Endothelial cell of umbilical vein (primary cell): ENCODE data around the gene LRRC8E. TPM values are rescaled to one million over a fixed set of nuclear protein-coding genes. Genes with fewer than 3 reads are reported as not detected.

Experiments
- BruUV-seq: library from RNA; stranded (reverse); fragments of 400-500 nt; replicated peaks from 2 replicates; lab custom pipeline; 2021; lab: Mats Ljungman, UMichigan
- CTCF ChIA-PET: fragments of 300-600, 350-600 bp; sonication (Branson Sonifier 250); formaldehyde crosslinking; loops from one replicate; lab custom pipeline; 2021; ENCODE audit warnings: antibody characterized with exemption, inconsistent platforms; lab: Charles Lee
- POLR2A ChIA-PET: fragments of 300-600, 350-600 bp; sonication (Branson Sonifier 250); formaldehyde crosslinking; loops from one replicate; lab custom pipeline; 2021; ENCODE audit warnings: antibody characterized with exemption, inconsistent platforms; lab: Charles Lee
- DNase-seq: peaks from one replicate; pipeline ENCODE4 v3.0.0-alpha.2; 2011; ENCODE audit warnings: low read depth, low spot score
- FAIRE-seq: peaks from 2 replicates; lab custom pipeline; 2011; peaks lifted over from hg19 to GRCh38; lab: Jason Lieb, UNC
- H2AFZ ChIP-seq: 2 replicates; pipeline ENCODE4 v1.6.0; 2012; ENCODE audit warnings: low read depth, low read length, control low read depth, inconsistent platforms
- H3K27ac ChIP-seq: 2 replicates; pipeline ENCODE4 v1.5.1; 2011; ENCODE audit warnings: low read depth, mild to moderate bottlenecking, control low read depth, low read length, moderate library complexity; ENCODE audit not compliant: insufficient read depth
- H3K27me3 ChIP-seq, 2 experiments: 2 replicates each; pipeline versions ENCODE4 v1.6.0 to v1.6.1; 2011; ENCODE audit warnings: low read length in 2 of 2, mixed read lengths in 1 of 2; ENCODE audit not compliant: control insufficient read depth in 2 of 2, insufficient read depth in 2 of 2
- H3K36me3 ChIP-seq, 2 experiments: 2 replicates in 1 of 2; 3 replicates in 1 of 2; pipeline ENCODE4 v1.5.1; 2011; ENCODE audit warnings: low read length in 2 of 2, mild to moderate bottlenecking in 1 of 2, moderate library complexity in 1 of 2; ENCODE audit not compliant: control insufficient read depth in 2 of 2, insufficient read depth in 2 of 2; ENCODE audit errors: extremely low read depth in 1 of 2
- H3K4me1 ChIP-seq: 3 replicates; pipeline ENCODE4 v1.5.1; 2011; ENCODE audit warnings: mild to moderate bottlenecking, low read length; ENCODE audit not compliant: control insufficient read depth, insufficient read depth; ENCODE audit errors: extremely low read depth
- H3K4me2 ChIP-seq: 2 replicates; pipeline ENCODE4 v1.6.1; 2011; ENCODE audit warnings: low read length, control low read depth, mixed read lengths; ENCODE audit not compliant: insufficient read depth
- H3K4me3 ChIP-seq, 3 experiments: fragments of 200-600 bp in 1 of 3; sonication (generic), shearing (Covaris generic) in 1 of 3; replicated peaks in 1 of 3; 2 replicates each; pipeline ENCODE4 v1.5.1; 2011 to 2016; ENCODE audit warnings: control low read depth in 3 of 3, low read length in 3 of 3, mild to moderate bottlenecking in 2 of 3, inconsistent platforms in 1 of 3, low read depth in 1 of 3, moderate library complexity in 1 of 3; ENCODE audit not compliant: insufficient read depth in 1 of 3
- H3K79me2 ChIP-seq: 2 replicates; pipeline ENCODE4 v1.6.0; 2012; ENCODE audit warnings: low read length, inconsistent platforms; ENCODE audit not compliant: control insufficient read depth, insufficient read depth
- H3K9ac ChIP-seq: replicated peaks from 2 replicates; pipeline ENCODE3; 2011; ENCODE audit warnings: low read length, control low read depth; ENCODE audit not compliant: insufficient read depth; ENCODE audit errors: extremely low read depth
- H3K9me1 ChIP-seq: replicated peaks from 3 replicates; pipeline ENCODE4 v1.6.0; 2011; ENCODE audit warnings: mild to moderate bottlenecking, low read length; ENCODE audit not compliant: control insufficient read depth, insufficient read depth; ENCODE audit errors: extremely low read depth
- H3K9me3 ChIP-seq: replicated peaks from 2 replicates; pipeline ENCODE4 v1.5.1; 2012; ENCODE audit warnings: low read length, inconsistent platforms; ENCODE audit not compliant: control insufficient read depth, insufficient read depth
- H4K20me1 ChIP-seq: replicated peaks from 2 replicates; pipeline ENCODE3; 2011; ENCODE audit warnings: mild to moderate bottlenecking, low read length; ENCODE audit not compliant: control insufficient read depth, insufficient read depth; ENCODE audit errors: extremely low read depth
- CTCF ChIP-seq, 2 donors: IDR thresholded peaks; 1 replicate in 1 of 2; 2 replicates in 1 of 2; pipeline ENCODE4 v1.5.1; 2011; ENCODE audit warnings: low read length in 2 of 2, mild to moderate bottlenecking in 2 of 2, moderate library complexity in 2 of 2, control low read depth in 1 of 2, inconsistent platforms in 1 of 2, low read depth in 1 of 2; ENCODE audit not compliant: insufficient read depth in 1 of 2; ENCODE audit errors: extremely low read depth in 1 of 2
- EZH2 ChIP-seq: IDR thresholded peaks from 2 replicates; pipeline ENCODE4 v1.6.1; 2012; ENCODE audit warnings: borderline replicate concordance, low read depth, mild to moderate bottlenecking, moderate library complexity, low read length, inconsistent platforms; ENCODE audit not compliant: severe bottlenecking
- FOS ChIP-seq: IDR thresholded peaks from 2 replicates; pipeline ENCODE4 v1.6.1; 2011; ENCODE audit warnings: mild to moderate bottlenecking, low read length, moderate library complexity, borderline replicate concordance; ENCODE audit not compliant: insufficient read depth
- GATA2 ChIP-seq: IDR thresholded peaks from 2 replicates; pipeline ENCODE4 v1.7.0; 2011; ENCODE audit warnings: low read depth, mild to moderate bottlenecking, moderate library complexity, mixed read lengths, low read length; ENCODE audit not compliant: insufficient read length, insufficient read depth
- JUN ChIP-seq: IDR thresholded peaks from 2 replicates; pipeline ENCODE4 v1.6.1; 2011; ENCODE audit warnings: borderline replicate concordance, low read depth; ENCODE audit not compliant: insufficient read length, insufficient read depth
- MAX ChIP-seq: IDR thresholded peaks from 2 replicates; pipeline ENCODE4 v1.6.1; 2011; ENCODE audit not compliant: insufficient read depth, insufficient read length
- MYC ChIP-seq: IDR thresholded peaks from one replicate; pipeline ENCODE4 v1.6.1; 2011; ENCODE audit warnings: mild to moderate bottlenecking, low read depth, low read length
- POLR2A ChIP-seq: IDR thresholded peaks from 2 replicates; pipeline ENCODE4 v1.6.1; 2012; ENCODE audit warnings: low read depth, mild to moderate bottlenecking, control low read depth, low read length
- POLR2AphosphoS5 ChIP-seq: IDR thresholded peaks from 2 replicates; pipeline ENCODE4 v1.6.1; 2012; ENCODE audit warnings: low read depth, mild to moderate bottlenecking, control low read depth, low read length, moderate library complexity; ENCODE audit not compliant: insufficient read depth
- dilution Hi-C: fragments of 300-500 bp; cut with MboI; formaldehyde crosslinking; loops from one replicate; pipeline ENCODE4 v1.15.0; 2019; ENCODE audit warnings: low sequenced_read_pairs; ENCODE audit not compliant: extremely low pct_ligation_motif_present
- intact Hi-C: fragments of 100-400 bp; cut with micrococcal nuclease; formaldehyde crosslinking; loops from one replicate; pipeline ENCODE4 v1.10.0; 2022
- polyA plus RNA-seq, 4 experiments: library from polyadenylated mRNA; depleted of rRNA in 3 of 4; stranded (reverse) in 3 of 4; unstranded in 1 of 4; fragments of >200 nt; gene quantifications; 2 replicates each; pipeline versions ENCODE4 v1.2.1 to v1.2.3, GENCODE V29; 2011 to 2012; ENCODE audit warnings: missing spikeins in 1 of 4
- total RNA-seq: library from RNA; stranded (reverse); gene quantifications from 2 replicates; pipeline ENCODE4 v1.2.3, GENCODE V29; 2021

LRRC8E gene
- total and polyA plus RNA-seq, 2 donors (not counting 3 experiments of a cell fraction or from before 2014, with no cell fraction given): 1.1 to 1.6 TPM

GRCh38 chr19:7843521-7843920 lies 44.8 kb upstream of the LRRC8E start:
- FAIRE-seq: no peak
- H3K9ac ChIP-seq: no peak overlapping the region
- H3K9me1 ChIP-seq: no peaks in the 10 kb centered on the region
- H3K79me2 ChIP-seq: no peaks in the 10 kb centered on the region
- intact Hi-C loops (no loop called here), dilution Hi-C loops (no loop called here)
- no peak overlapping the region for H3K27ac ChIP-seq
- H3K9me3 ChIP-seq: no peaks in the 10 kb centered on the region
- H3K4me1 ChIP-seq: no peaks in the 10 kb centered on the region
- H4K20me1 ChIP-seq: no peaks in the 10 kb centered on the region
- POLR2A ChIA-PET: no interaction called here
- no peak overlapping the region for H3K4me3 ChIP-seq
- CTCF ChIA-PET: interaction anchor here (1.3 kb wide), 1 partner anchor 9 kb away, joined by 6 read pairs; no protein-coding TSS in a partner anchor
- H2AFZ ChIP-seq: no peak overlapping the region
- no TSS peak for BruUV-seq
- TF ChIP-seq POLR2AphosphoS5: no peak
- no peak for TF ChIP-seq CTCF (IDR thresholded peaks at IDR 0.05; ENCODE audit: extremely low read depth in 1 of 2, insufficient read depth in 1 of 2, low read depth in 1 of 2, low read length in 2 of 2)
- no peak for TF ChIP-seq POLR2A
- TF ChIP-seq MAX: no peak
- TF ChIP-seq GATA2: no peak
- TF ChIP-seq MYC: no peak
- TF ChIP-seq FOS: no peak
- TF ChIP-seq JUN: no peak
- no peak for TF ChIP-seq EZH2
- no peaks in the 10 kb centered on the region for H3K27me3 ChIP-seq
- no peak for DNase-seq
- H3K36me3 ChIP-seq: no peaks in the 10 kb centered on the region
- no peak overlapping the region for H3K4me2 ChIP-seq
